Muscle layer of duodenum (tissue), 2 donors: ENCODE data around the gene TNFRSF4.
A peak's percentile ranks its signal among the peaks of the same experiment; 100 is the strongest.

Experiments
- H3K27ac ChIP-seq: one replicate; pipeline ENCODE4 v1.7.0; 2013; ENCODE audit warnings: mild to moderate bottlenecking, low read length
- H3K27me3 ChIP-seq: one replicate; pipeline ENCODE4 v1.7.0; 2013; ENCODE audit warnings: low read depth, mild to moderate bottlenecking, control low read depth, low read length
- H3K36me3 ChIP-seq, 2 donors: one replicate each; pipeline ENCODE4 v1.7.0; 2013; ENCODE audit warnings: low read length in 2 of 2, control low read depth in 1 of 2, mild to moderate bottlenecking in 1 of 2; ENCODE audit not compliant: insufficient read depth in 2 of 2, control insufficient read depth in 1 of 2
- H3K4me1 ChIP-seq, 2 donors: one replicate each; pipeline ENCODE4 v1.7.0; 2013; ENCODE audit warnings: low read length in 2 of 2, mild to moderate bottlenecking in 2 of 2, control low read depth in 1 of 2, moderate library complexity in 1 of 2; ENCODE audit not compliant: insufficient read depth in 2 of 2, control insufficient read depth in 1 of 2
- H3K4me3 ChIP-seq, 2 donors: one replicate each; pipeline ENCODE4 v1.7.0; 2013; ENCODE audit warnings: low read length in 2 of 2, low read depth in 1 of 2, mild to moderate bottlenecking in 1 of 2
- H3K9me3 ChIP-seq, 2 donors: one replicate each; pipeline ENCODE4 v1.7.0; 2013; ENCODE audit warnings: low read length in 2 of 2, control low read depth in 1 of 2, mild to moderate bottlenecking in 1 of 2; ENCODE audit not compliant: control insufficient read depth in 1 of 2
- donor health status: healthy.

The TNFRSF4 gene

DNA sequence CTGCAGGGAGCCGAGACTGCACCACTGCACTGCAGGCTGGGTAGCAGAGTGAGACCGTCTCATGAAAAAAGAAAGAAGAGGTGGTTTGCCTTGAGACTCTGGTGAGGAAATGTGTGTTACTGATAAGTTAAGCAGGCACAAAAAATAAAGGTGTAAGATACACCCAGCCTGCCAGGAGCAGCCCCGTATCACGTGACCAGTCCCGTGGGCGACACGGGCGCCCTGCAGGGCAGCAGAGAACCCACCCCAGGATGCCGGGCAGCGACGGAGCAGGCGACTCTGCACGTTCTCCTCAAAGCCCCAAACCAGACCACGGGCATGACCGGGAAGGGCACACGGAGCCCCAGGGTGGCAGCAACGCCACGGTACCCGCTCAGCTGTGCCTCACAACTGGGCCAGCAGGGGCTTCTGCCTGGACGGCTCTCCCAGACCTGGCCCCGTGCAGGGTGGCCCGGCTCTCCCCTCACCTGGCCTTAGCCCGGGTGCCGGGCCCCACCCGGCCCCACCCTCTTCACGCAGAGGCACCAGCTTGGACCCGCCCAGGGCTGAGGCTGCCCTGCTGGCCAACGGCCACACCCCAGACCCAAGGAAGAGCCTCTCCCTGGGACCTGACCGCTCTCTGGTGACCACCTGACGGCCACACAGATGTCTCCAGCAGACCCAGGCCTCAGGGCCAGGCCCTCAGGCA is 8.1 kb upstream of the TNFRSF4 start:
- Histone ChIP-seq H3K9me3 (no peaks in the 10 kb centered on the region), H3K27ac (no peak overlapping the region), H3K4me1 (no peaks in the 10 kb centered on the region), H3K27me3 (no peaks in the 10 kb centered on the region), H3K4me3 (no peak overlapping the region), H3K36me3 (peaks cover 33 to 82% of the 10 kb centered on the region in 2 donors)

GRCh38 chr1:1220197-1220596 is 6.2 kb upstream of the TNFRSF4 start:
- Histone ChIP-seq H3K27me3 (no peaks in the 10 kb centered on the region), H3K4me3 (no peak overlapping the region), H3K27ac (no peak overlapping the region), H3K36me3 (peaks cover 33 to 73% of the 10 kb centered on the region in 2 donors), H3K4me1 (no peaks in the 10 kb centered on the region), H3K9me3 (no peaks in the 10 kb centered on the region)

DNA sequence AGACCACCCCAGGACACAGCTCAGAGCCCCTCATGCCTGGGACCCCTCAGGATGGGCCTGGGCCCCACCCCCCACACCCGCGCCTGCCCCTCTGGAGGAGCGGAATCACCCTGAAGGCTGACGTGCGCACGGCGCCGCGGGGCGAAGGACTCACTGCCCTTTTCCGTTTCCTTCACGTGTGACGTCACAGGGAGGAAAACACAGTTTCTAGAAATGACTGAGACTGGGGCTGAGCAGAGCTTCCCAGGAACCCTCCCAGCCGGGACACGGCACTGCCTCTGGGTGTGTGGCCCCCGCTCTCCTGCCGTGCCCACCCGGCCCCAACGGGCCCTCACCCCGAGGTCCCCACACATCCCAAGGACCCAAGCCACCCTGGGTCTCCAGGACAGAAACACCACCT is 5.4 kb upstream of the TNFRSF4 start:
- H3K4me1 ChIP-seq = no peaks in the 10 kb centered on the region
- no peak overlapping the region for H3K27ac ChIP-seq
- H3K36me3 ChIP-seq = peaks cover 27 to 71% of the 10 kb centered on the region in 2 donors
- H3K9me3 ChIP-seq = no peaks in the 10 kb centered on the region
- H3K27me3 ChIP-seq = no peaks in the 10 kb centered on the region
- H3K4me3 ChIP-seq = no peak overlapping the region

DNA sequence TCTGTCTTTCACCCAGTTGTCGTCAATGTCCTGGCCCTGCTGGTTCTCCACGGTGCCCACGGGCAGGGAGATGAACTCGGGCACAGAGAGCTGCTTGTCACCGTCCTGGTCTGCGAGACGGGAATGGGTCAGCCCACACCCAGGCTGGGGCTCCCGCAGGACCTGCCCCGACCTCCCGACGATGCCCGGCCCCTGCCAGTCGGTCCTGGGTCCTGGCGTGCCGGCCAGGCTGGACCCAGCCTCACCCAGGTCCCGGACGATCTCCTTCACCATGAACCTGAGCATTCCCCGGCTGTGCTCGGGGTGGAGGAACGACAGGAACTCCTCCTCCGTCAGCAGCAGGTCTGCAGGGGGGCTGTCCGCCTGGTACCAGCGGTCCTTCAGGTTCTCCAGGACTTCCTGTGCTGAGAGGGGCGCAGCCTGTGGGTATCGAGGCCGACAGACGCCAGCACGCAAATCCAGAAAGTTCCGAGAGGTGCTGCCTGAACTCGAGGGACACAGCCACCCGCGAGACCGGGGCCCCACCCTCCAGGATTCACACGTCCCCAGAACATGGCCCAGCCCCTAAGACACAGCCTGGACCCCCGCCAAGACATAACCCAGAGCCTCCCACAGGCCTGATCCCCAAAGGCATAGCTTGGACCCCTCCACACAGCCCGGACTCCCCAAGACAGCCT is 4.7 kb upstream of the TNFRSF4 start:
- H3K36me3 ChIP-seq = peaks cover 27 to 71% of the 10 kb centered on the region in 2 donors
- H3K4me1 ChIP-seq = no peaks in the 10 kb centered on the region
- no peak overlapping the region for H3K27ac ChIP-seq
- no peaks in the 10 kb centered on the region for H3K9me3 ChIP-seq
- no peak overlapping the region for H3K4me3 ChIP-seq
- H3K27me3 ChIP-seq = no peaks in the 10 kb centered on the region

GRCh38 chr1:1217621-1218523 is 3.9 kb upstream of the TNFRSF4 start:
- H3K27me3 ChIP-seq = no peaks in the 10 kb centered on the region
- H3K4me3 ChIP-seq = no peak overlapping the region
- H3K36me3 ChIP-seq = peaks cover 22 to 64% of the 10 kb centered on the region in 2 donors
- no peak overlapping the region for H3K27ac ChIP-seq
- no peaks in the 10 kb centered on the region for H3K4me1 ChIP-seq
- no peaks in the 10 kb centered on the region for H3K9me3 ChIP-seq

DNA sequence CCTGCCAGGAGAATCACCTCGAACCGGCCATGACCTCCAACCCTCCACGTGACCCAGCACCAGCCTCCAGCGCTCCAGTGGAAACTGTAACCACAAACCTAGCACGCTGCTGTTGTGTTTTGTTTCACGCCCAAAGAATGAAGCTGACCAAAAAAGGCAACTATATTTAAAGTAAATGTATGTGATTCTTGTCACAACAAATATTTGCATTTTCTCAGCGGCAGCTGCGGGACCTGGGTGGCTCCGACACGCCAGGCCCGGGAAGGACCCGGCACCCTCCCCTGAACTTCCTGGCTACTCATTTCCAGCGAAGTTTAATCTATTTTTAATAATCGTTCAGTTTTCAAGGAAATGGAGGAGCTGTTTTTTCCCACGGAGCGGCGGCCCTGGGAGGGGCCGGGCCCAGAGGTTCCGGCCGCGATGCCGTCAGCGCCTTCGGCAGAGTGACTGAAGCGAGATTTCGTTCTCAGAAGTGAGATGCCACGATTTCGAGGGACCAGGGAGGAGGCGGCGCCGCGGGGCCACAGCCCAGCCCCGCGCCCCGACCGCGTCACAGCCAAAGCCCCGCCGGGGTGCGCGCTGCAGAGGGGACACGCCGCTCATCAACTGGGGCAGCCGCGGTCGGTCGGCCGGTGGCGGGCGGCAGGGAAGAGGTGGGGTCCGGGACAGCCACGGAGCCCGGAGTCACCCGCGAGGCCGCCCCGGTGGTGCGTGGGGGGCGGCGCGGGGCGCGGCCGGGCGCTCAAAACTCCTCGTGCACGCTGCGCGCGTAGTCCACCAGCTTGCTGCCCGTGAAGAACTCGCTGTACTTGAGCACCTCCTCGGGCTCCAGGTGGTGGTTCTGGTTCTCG is 3.0 kb upstream of the TNFRSF4 start:
- Histone ChIP-seq H3K4me3 (no peak overlapping the region), H3K9me3 (no peaks in the 10 kb centered on the region), H3K27ac (no peak overlapping the region), H3K27me3 (no peaks in the 10 kb centered on the region), H3K4me1 (no peaks in the 10 kb centered on the region), H3K36me3 (peaks cover 19 to 56% of the 10 kb centered on the region in 2 donors)

DNA sequence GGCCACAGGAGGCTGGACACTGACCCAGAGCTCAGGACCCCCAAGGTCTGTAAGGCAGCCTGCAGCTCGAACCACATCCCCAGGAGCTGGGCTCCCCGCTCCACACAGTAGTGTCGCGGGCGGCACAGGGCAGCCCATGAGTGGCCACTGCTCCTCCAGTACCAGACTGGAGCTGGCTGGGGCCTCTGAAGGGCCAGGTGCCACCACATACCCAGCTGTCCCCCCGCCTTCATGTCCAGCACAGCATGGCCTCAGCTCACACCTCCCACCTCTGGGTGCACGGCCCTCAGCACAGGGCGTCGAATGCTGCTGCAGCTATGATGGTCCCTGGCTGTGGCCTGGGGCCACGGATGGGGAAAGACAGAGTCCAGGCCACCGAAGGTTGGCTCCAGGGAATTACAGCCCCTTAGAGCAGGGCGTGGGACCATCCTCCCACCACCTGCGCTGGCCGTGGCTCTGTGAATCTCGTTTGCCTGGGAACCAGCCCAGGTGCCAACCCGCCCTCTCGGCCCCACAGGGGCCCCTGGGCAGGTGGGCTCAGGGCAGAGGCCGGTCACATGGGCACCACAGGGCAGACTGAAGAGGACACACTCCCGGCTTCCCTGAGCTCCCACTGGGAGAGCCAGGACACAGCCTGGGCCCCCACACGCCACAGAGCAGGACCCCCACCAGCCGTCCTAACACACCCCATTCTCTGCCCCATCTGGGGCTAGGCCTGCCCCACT is 2.1 kb upstream of the TNFRSF4 start:
- H3K36me3 ChIP-seq = peaks cover 17 to 46% of the 10 kb centered on the region in 2 donors
- no peaks in the 10 kb centered on the region for H3K4me1 ChIP-seq
- H3K4me3 ChIP-seq = no peak overlapping the region
- H3K27me3 ChIP-seq = no peaks in the 10 kb centered on the region
- H3K9me3 ChIP-seq = no peaks in the 10 kb centered on the region
- no peak overlapping the region for H3K27ac ChIP-seq

DNA sequence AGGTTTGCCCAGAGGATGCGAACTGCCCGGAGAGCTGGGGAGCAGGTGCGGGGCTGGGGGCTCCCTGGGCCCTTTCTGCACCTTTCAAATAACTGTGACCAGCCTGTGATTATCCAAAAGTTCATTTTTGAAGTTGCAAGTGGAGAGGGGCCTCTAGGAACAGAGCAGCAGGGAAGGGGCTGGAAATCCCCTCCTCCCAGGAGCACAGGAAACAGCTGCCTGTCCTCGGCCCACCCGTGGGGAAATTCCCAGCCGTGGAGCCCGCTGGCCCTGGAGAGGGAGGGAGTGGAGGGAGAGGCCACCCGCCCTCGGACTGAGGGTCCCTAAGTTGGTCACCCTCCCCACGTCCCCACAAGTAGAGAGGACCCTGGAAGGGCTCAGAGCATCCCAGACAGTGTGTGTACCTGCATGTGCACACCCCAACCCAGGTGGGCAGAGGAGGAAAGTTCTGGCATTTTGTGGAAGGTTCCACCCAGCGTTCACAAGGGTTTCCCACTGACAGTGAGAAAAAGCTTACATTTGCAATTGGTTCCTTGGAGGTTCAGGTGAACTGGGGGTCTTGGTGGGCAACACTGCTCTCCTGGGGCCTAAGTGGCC is 1.2 kb upstream of the TNFRSF4 start:
- no peak overlapping the region for H3K4me3 ChIP-seq
- no peak overlapping the region for H3K27ac ChIP-seq
- no peaks in the 10 kb centered on the region for H3K4me1 ChIP-seq
- no peaks in the 10 kb centered on the region for H3K27me3 ChIP-seq
- H3K36me3 ChIP-seq = peaks cover 9 to 38% of the 10 kb centered on the region in 2 donors
- H3K9me3 ChIP-seq = no peaks in the 10 kb centered on the region

DNA sequence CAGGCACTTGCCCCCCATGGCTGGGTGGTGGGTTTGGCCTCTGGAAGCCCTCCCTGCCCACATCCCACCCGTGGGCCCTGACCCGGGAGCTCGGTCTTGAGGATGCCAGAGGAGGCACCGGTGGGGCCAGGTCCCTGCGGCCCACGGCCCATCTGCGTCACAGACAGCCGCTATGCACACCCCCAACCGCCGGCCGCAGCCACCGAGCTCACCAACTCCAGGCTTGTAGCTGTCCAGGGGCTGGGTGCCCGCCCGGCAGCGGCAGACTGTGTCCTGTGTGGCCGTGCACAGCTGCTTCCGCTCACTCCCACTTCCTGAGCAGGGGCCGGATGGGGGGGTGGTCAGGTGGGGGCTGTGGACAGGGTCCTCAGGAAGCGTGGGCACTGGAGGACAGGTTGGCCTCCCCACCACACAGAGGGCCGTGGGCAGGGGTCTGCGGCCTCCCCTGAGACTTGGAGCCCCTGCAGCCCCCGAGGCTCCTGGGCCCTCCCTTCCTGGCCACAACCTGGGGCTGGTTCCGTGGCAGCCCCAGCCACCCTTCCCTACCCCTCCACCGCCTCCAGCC is 1.1 kb downstream of the TNFRSF4 start:
- Histone ChIP-seq H3K4me3 (peak overlapping the region in 1 of 2 donors; percentile 19), H3K27me3 (no peaks in the 10 kb centered on the region), H3K4me1 (peaks cover 0 to 5% of the 10 kb centered on the region in 2 donors), H3K9me3 (no peaks in the 10 kb centered on the region), H3K36me3 (peaks cover 5 to 16% of the 10 kb centered on the region in 2 donors), H3K27ac (no peak overlapping the region)
